KOPT-K1 (cell line): ENCODE measurements around the gene STRIP1.
"Not testable (repeated sequence)": the region's sequence is repeated elsewhere in the genome, so short reads cannot be mapped to it uniquely, and the experiment has no call there.

ENCODE experiments used
- H3K27ac ChIP-seq: fragments of 200-600 bp; sonication (generic); 2 replicates; pipeline ENCODE4 v1.5.1; 2016; ENCODE audit warnings: antibody characterized with exemption, mild to moderate bottlenecking, low read depth, low read length; ENCODE audit not compliant: poor library complexity, severe bottlenecking
- H3K36me3 ChIP-seq: fragments of 200-600 bp; sonication (generic); 2 replicates; pipeline ENCODE4 v1.5.1; 2017; ENCODE audit warnings: antibody characterized with exemption, mild to moderate bottlenecking, low read length, moderate library complexity; ENCODE audit not compliant: insufficient read depth
- H3K9me3 ChIP-seq: fragments of 200-600 bp; sonication (generic); 2 replicates; pipeline ENCODE4 v1.5.1; 2017; ENCODE audit warnings: antibody characterized with exemption, low read length, mild to moderate bottlenecking; ENCODE audit not compliant: insufficient read depth, poor library complexity, severe bottlenecking

The STRIP1 gene

GRCh38 chr1:110002695-110003094, 31.7 kb upstream of the STRIP1 start:
- Histone ChIP-seq H3K36me3 (no peaks in the 10 kb centered on the region), H3K27ac (no peak overlapping the region), H3K9me3 (no peaks in the 10 kb centered on the region)

- Histone ChIP-seq H3K9me3 (no peaks in the 10 kb centered on the region), H3K36me3 (peaks cover 3% of the 10 kb centered on the region), H3K27ac (no peak overlapping the region)
Observed at GRCh38 chr1:110003747-110004428, 30.5 kb upstream of the STRIP1 start.

- no peaks in the 10 kb centered on the region for H3K9me3 ChIP-seq
- peaks cover 10% of the 10 kb centered on the region for H3K36me3 ChIP-seq
- no peak overlapping the region for H3K27ac ChIP-seq
Observed at GRCh38 chr1:110004583-110004982, 29.8 kb upstream of the STRIP1 start.

- Histone ChIP-seq H3K36me3 (peaks cover 24% of the 10 kb centered on the region), H3K27ac (no peak overlapping the region), H3K9me3 (no peaks in the 10 kb centered on the region)
Observed at GRCh38 chr1:110005971-110006370, 28.5 kb upstream of the STRIP1 start.

GRCh38 chr1:110006516-110006915, 27.9 kb upstream of the STRIP1 start:
- H3K27ac ChIP-seq: no peak overlapping the region
- H3K36me3 ChIP-seq: peaks cover 29% of the 10 kb centered on the region
- H3K9me3 ChIP-seq: no peaks in the 10 kb centered on the region

- H3K27ac ChIP-seq: no peak overlapping the region
- H3K9me3 ChIP-seq: no peaks in the 10 kb centered on the region
- peaks cover 37% of the 10 kb centered on the region for H3K36me3 ChIP-seq
Observed at GRCh38 chr1:110007046-110007830, 27.2 kb upstream of the STRIP1 start.

- peaks cover 55% of the 10 kb centered on the region for H3K36me3 ChIP-seq
- no peaks in the 10 kb centered on the region for H3K9me3 ChIP-seq
- H3K27ac ChIP-seq: no peak overlapping the region
Observed at GRCh38 chr1:110008971-110009565, 25.4 kb upstream of the STRIP1 start.

GRCh38 chr1:110011527-110012041, 22.8 kb upstream of the STRIP1 start:
- Histone ChIP-seq H3K36me3 (peaks cover 80% of the 10 kb centered on the region), H3K9me3 (no peaks in the 10 kb centered on the region), H3K27ac (no peak overlapping the region)

GRCh38 chr1:110012100-110012780, 22.2 kb upstream of the STRIP1 start:
- Histone ChIP-seq H3K36me3 (peaks cover 87% of the 10 kb centered on the region), H3K27ac (no peak overlapping the region), H3K9me3 (no peaks in the 10 kb centered on the region)

GRCh38 chr1:110017792-110018191, 16.6 kb upstream of the STRIP1 start:
- Histone ChIP-seq H3K36me3 (peaks cover 100% of the 10 kb centered on the region), H3K27ac (no peak overlapping the region), H3K9me3 (no peaks in the 10 kb centered on the region)

- Histone ChIP-seq H3K36me3 (peaks cover 100% of the 10 kb centered on the region), H3K9me3 (no peaks in the 10 kb centered on the region), H3K27ac (no peak overlapping the region)
Observed at GRCh38 chr1:110018396-110018795, 16.0 kb upstream of the STRIP1 start.

- H3K9me3 ChIP-seq: no peaks in the 10 kb centered on the region
- H3K27ac ChIP-seq: no peak overlapping the region
- H3K36me3 ChIP-seq: peaks cover 100% of the 10 kb centered on the region
Observed at GRCh38 chr1:110019770-110020169, 14.7 kb upstream of the STRIP1 start.

- Histone ChIP-seq H3K27ac (no peak overlapping the region), H3K9me3 (no peaks in the 10 kb centered on the region), H3K36me3 (peaks cover 89% of the 10 kb centered on the region)
Observed at GRCh38 chr1:110021285-110021684, 13.1 kb upstream of the STRIP1 start.

- no peaks in the 10 kb centered on the region for H3K9me3 ChIP-seq
- no peak overlapping the region for H3K27ac ChIP-seq
- peaks cover 56% of the 10 kb centered on the region for H3K36me3 ChIP-seq
Observed at GRCh38 chr1:110024613-110025012, 9.8 kb upstream of the STRIP1 start.

GRCh38 chr1:110030687-110031086, 3.7 kb upstream of the STRIP1 start:
- not testable (repeated sequence) for H3K9me3 ChIP-seq, H3K36me3 ChIP-seq
- peak overlapping the region; percentile 73 for H3K27ac ChIP-seq
